SK-N-SH (cell line): ENCODE data around the gene MYCT1. TPM values are rescaled to one million over a fixed set of nuclear protein-coding genes. Genes with fewer than 3 reads are reported as not detected.

Source experiments
- CTCF ChIA-PET: fragments of 300-600, 350-600 bp; formaldehyde crosslinking; extraction: SDS; loops from one replicate; lab custom pipeline; 2021; lab: Yijun Ruan, JAX
- POLR2A ChIA-PET: fragments of 350-600 bp; sonication (Branson Sonifier 250); formaldehyde crosslinking; extraction: SDS; loops from one replicate; lab custom pipeline; 2020; ENCODE audit warnings: antibody characterized with exemption, inconsistent platforms; lab: Yijun Ruan, JAX
- DNase-seq: peaks from one replicate; pipeline ENCODE4 v3.0.0; 2012
- H2AFZ ChIP-seq: fragments of 200-600 bp; sonication (generic); 2 replicates; pipeline ENCODE4 v1.8.1; 2016; ENCODE audit warnings: antibody characterized with exemption, mild to moderate bottlenecking, low read depth
- H3F3A ChIP-seq: fragments of 200-600 bp; sonication (generic); replicated peaks from 2 replicates; pipeline ENCODE3; 2016; ENCODE audit warnings: antibody characterized with exemption, mild to moderate bottlenecking; ENCODE audit not compliant: insufficient read depth
- H3K27ac ChIP-seq, 2 experiments: fragments of 200-500 bp in 1 of 2; fragments of 200-600 bp in 1 of 2; sonication (Bioruptor generic) in 1 of 2; sonication (generic), shearing (Covaris generic) in 1 of 2; 2 replicates each; pipeline versions ENCODE4 v1.5.1 to v1.6.1; 2014 to 2016; ENCODE audit warnings: low read depth in 2 of 2, inconsistent platforms in 1 of 2, low read length in 1 of 2, mild to moderate bottlenecking in 1 of 2, mixed read lengths in 1 of 2
- H3K27me3 ChIP-seq: fragments of 200-600 bp; sonication (generic), shearing (Covaris generic); 2 replicates; pipeline ENCODE4 v1.6.1; 2016; ENCODE audit warnings: mixed run types; ENCODE audit not compliant: insufficient read depth
- H3K36me3 ChIP-seq, 2 experiments: fragments of 200-500 bp in 1 of 2; fragments of 200-600 bp in 1 of 2; sonication (Bioruptor generic) in 1 of 2; sonication (generic) in 1 of 2; replicated peaks in 1 of 2; 2 replicates each; pipeline versions ENCODE3 to v1.5.1; 2014 to 2016; ENCODE audit warnings: low read length in 1 of 2, mild to moderate bottlenecking in 1 of 2; ENCODE audit not compliant: insufficient read depth in 2 of 2, control insufficient read depth in 1 of 2
- H3K4me1 ChIP-seq, 2 experiments: fragments of 200-500 bp in 1 of 2; fragments of 200-600 bp in 1 of 2; sonication (Bioruptor generic) in 1 of 2; sonication (generic), shearing (Covaris generic) in 1 of 2; 2 replicates each; pipeline versions ENCODE4 v1.5.1 to v1.6.1; 2014 to 2016; ENCODE audit warnings: low read depth in 1 of 2, low read length in 1 of 2, mixed run types in 1 of 2; ENCODE audit not compliant: insufficient read depth in 2 of 2, control insufficient read depth in 1 of 2
- H3K4me2 ChIP-seq: fragments of 200-600 bp; sonication (generic), shearing (Covaris generic); 2 replicates; pipeline ENCODE4 v1.6.1; 2017; ENCODE audit warnings: mixed run types
- H3K4me3 ChIP-seq, 2 experiments: fragments of 200-500 bp in 1 of 2; fragments of 200-600 bp in 1 of 2; sonication (Bioruptor generic) in 1 of 2; sonication (generic), shearing (Covaris generic) in 1 of 2; 2 replicates each; pipeline versions ENCODE4 v1.5.1 to v1.8.1; 2014 to 2016; ENCODE audit warnings: low read depth in 2 of 2, inconsistent platforms in 1 of 2, low read length in 1 of 2, mild to moderate bottlenecking in 1 of 2, mixed read lengths in 1 of 2, moderate library complexity in 1 of 2
- H3K79me2 ChIP-seq: fragments of 200-600 bp; sonication (generic); 2 replicates; pipeline ENCODE4 v1.8.1; 2017; ENCODE audit warnings: mild to moderate bottlenecking; ENCODE audit not compliant: insufficient read depth
- H3K9ac ChIP-seq: fragments of 200-600 bp; sonication (generic); 2 replicates; pipeline ENCODE4 v1.6.1; 2017; ENCODE audit warnings: mixed run types
- H3K9me2 ChIP-seq: fragments of 200-600 bp; sonication (generic); 2 replicates; pipeline ENCODE4 v1.6.1; 2017; ENCODE audit warnings: mixed run types
- H3K9me3 ChIP-seq: fragments of 200-600 bp; sonication (generic); 2 replicates; pipeline ENCODE4 v1.6.1; 2017; ENCODE audit warnings: mixed run types, mild to moderate bottlenecking, moderate library complexity
- H4K20me1 ChIP-seq: fragments of 200-600 bp; sonication (generic); 2 replicates; pipeline ENCODE4 v1.6.1; 2017; ENCODE audit warnings: mild to moderate bottlenecking, mixed run types; ENCODE audit not compliant: insufficient read depth
- FOSL2 ChIP-seq: IDR thresholded peaks from 2 replicates; pipeline ENCODE4 v1.4.0; 2012; ENCODE audit warnings: low read depth, mild to moderate bottlenecking, moderate library complexity, borderline replicate concordance
- FOXJ3 ChIP-seq: sonication (generic); formaldehyde crosslinking; IDR thresholded peaks from 2 replicates; pipeline ENCODE4 v1.5.1; 2020; ENCODE audit warnings: mild to moderate bottlenecking, missing genetic modification reagents
- GABPA ChIP-seq: IDR thresholded peaks from 2 replicates; pipeline ENCODE4 v1.4.0; 2012; ENCODE audit warnings: low read depth, mild to moderate bottlenecking
- GATA2 ChIP-seq: sonication (generic); formaldehyde crosslinking; IDR thresholded peaks from 2 replicates; pipeline ENCODE4 v1.5.0; 2020; ENCODE audit warnings: mild to moderate bottlenecking, missing genetic modification reagents
- MAX ChIP-seq: IDR thresholded peaks from 2 replicates; pipeline ENCODE4 v1.4.0; 2012; ENCODE audit warnings: low read depth
- MXI1 ChIP-seq: IDR thresholded peaks from 2 replicates; pipeline ENCODE4 v1.6.1; 2012; ENCODE audit warnings: mild to moderate bottlenecking, low read depth, low read length, improper control_type of control experiment
- NRF1 ChIP-seq: IDR thresholded peaks from 2 replicates; pipeline ENCODE4 v1.6.1; 2012; ENCODE audit warnings: low read depth, mild to moderate bottlenecking, low read length
- PBX3 ChIP-seq: IDR thresholded peaks from 2 replicates; pipeline ENCODE4; 2012
- POLR2AphosphoS5 ChIP-seq: IDR thresholded peaks from 2 replicates; pipeline ENCODE4 v1.6.1; 2012; ENCODE audit warnings: low read depth, low read length
- RAD21 ChIP-seq: IDR thresholded peaks from 2 replicates; pipeline ENCODE4 v1.6.1; 2012; ENCODE audit warnings: mild to moderate bottlenecking, low read length
- RCOR1 ChIP-seq: fragments of 150-350 bp; IDR thresholded peaks from 2 replicates; pipeline ENCODE4 v1.6.1; 2017; ENCODE audit warnings: antibody characterized with exemption, low read length
- RFX5 ChIP-seq: IDR thresholded peaks from 2 replicates; pipeline ENCODE4 v1.6.1; 2012; ENCODE audit warnings: mild to moderate bottlenecking, improper control_type of control experiment, low read length
- RXRA ChIP-seq: IDR thresholded peaks from 2 replicates; pipeline ENCODE4 v1.4.0; 2012; ENCODE audit warnings: low read depth, mild to moderate bottlenecking, borderline replicate concordance
- SMC3 ChIP-seq: IDR thresholded peaks from 2 replicates; pipeline ENCODE4 v1.6.1; 2012; ENCODE audit warnings: low read depth, low read length, improper control_type of control experiment
- TCF12 ChIP-seq: IDR thresholded peaks from 2 replicates; pipeline ENCODE4 v1.4.0; 2012
- USF1 ChIP-seq: IDR thresholded peaks from 2 replicates; pipeline ENCODE4 v1.4.0; 2012; ENCODE audit warnings: low read depth, borderline replicate concordance
- USF2 ChIP-seq: fragments of 150-350 bp; IDR thresholded peaks from 2 replicates; pipeline ENCODE4 v1.6.1; 2017; ENCODE audit warnings: antibody characterized with exemption, low read length, low read depth, borderline replicate concordance
- YY1 ChIP-seq: IDR thresholded peaks from 2 replicates; pipeline ENCODE4 v1.4.0; 2012; ENCODE audit warnings: low read depth, mild to moderate bottlenecking
- WGBS: methylation state at CpG from one replicate; pipeline ENCODE4 v1.1.6; 2017; ENCODE audit warnings: low lambda C conversion rate; 5-methylcytosine and 5-hydroxymethylcytosine counted together
- polyA plus RNA-seq, 3 experiments: library from polyadenylated mRNA; depleted of rRNA; stranded (reverse); fragments of >200 nt; gene quantifications; 2 replicates each; pipeline ENCODE4 v1.2.3, GENCODE V29; 2012
- TF ChIP-seq, protein P1 (sequence below): fragments of 200-600 bp; sonication (generic); IDR thresholded peaks from 2 replicates; pipeline ENCODE4 v1.6.1; 2017; ENCODE audit warnings: antibody characterized with exemption, mild to moderate bottlenecking, moderate library complexity

The MYCT1 gene
- polyA plus RNA-seq, 1 of the 3 experiments (the other 2 are of a cell fraction), result 7.6 TPM

DNA sequence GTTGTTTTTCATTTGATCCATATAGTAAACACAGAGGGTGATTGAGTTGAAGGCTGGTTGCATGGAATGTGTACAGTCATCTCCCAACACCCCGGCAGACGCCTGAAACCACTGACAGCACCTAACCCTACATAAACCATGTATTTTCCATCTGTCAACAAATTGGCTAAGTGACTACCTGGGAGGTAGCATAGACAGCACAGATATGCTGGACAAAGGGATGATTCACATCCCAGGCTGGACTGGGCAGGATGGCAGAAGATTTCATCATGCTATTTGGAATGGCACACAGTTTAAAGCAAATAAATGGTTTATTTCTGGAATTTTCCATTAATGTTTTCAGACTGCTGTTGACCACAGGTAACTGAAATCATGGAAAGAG lies 48.5 kb downstream of the MYCT1 start (continued):
- TF ChIP-seq USF2, result no peak
- no peak for TF ChIP-seq USF1
- no peak for TF ChIP-seq RCOR1
- no peak for TF ChIP-seq FOXJ3
- TF ChIP-seq YY1, result 0 out of 2 replicates have a peak, but pooled peaks have one; percentile 21
- no peak for TF ChIP-seq MXI1
- TF ChIP-seq, protein P1, sequence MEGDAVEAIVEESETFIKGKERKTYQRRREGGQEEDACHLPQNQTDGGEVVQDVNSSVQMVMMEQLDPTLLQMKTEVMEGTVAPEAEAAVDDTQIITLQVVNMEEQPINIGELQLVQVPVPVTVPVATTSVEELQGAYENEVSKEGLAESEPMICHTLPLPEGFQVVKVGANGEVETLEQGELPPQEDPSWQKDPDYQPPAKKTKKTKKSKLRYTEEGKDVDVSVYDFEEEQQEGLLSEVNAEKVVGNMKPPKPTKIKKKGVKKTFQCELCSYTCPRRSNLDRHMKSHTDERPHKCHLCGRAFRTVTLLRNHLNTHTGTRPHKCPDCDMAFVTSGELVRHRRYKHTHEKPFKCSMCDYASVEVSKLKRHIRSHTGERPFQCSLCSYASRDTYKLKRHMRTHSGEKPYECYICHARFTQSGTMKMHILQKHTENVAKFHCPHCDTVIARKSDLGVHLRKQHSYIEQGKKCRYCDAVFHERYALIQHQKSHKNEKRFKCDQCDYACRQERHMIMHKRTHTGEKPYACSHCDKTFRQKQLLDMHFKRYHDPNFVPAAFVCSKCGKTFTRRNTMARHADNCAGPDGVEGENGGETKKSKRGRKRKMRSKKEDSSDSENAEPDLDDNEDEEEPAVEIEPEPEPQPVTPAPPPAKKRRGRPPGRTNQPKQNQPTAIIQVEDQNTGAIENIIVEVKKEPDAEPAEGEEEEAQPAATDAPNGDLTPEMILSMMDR, result no peak
- TF ChIP-seq RAD21, result no peak
- TF ChIP-seq PBX3, result peak; percentile 96
- no peak for TF ChIP-seq GABPA
- TF ChIP-seq RXRA, result peak; percentile 74; the same call in 1 of the 2 replicates
- peak; percentile 81 for TF ChIP-seq FOSL2
- TF ChIP-seq TCF12, result peak; percentile 98
- no peak for TF ChIP-seq NRF1
- TF ChIP-seq MAX, result no peak
- peak; percentile 84 for TF ChIP-seq POLR2AphosphoS5

DNA sequence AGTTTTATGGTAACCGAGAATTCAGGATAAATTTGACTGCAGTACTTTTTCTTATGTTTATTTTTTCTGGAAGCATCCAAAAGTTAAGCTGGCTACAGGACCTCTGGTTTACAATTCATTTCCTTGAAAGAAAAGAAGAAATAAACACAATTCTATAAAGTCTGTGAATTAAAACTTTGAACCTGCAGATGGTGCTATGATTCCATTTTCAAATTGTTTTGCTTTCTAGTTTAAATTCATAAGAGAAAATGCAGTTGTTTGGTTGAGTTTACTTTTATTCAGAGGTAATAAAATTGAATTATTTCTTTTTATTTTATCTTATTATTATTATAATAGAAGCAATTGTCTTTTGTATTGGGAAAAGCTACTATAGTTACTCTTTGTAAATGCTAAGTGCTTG lies 51.1 kb downstream of the MYCT1 start:
- H3K79me2 ChIP-seq, result no peaks in the 10 kb centered on the region
- H3K4me3 ChIP-seq, result no peak overlapping the region
- ChIA-PET CTCF (interaction anchor here (0.7 to 4.7 kb wide), 54 partner anchors 9 to 433 kb away, joined by 3 to 156 read pairs (median 5); partner anchors contain the start of gene SYNE1), POLR2A (no interaction called here)
- TF ChIP-seq, protein P1, result peak; percentile 57
- TF ChIP-seq RAD21 (peak; percentile 77), RFX5 (no peak), GATA2 (no peak), SMC3 (peak; percentile 45), FOXJ3 (no peak)
- DNase-seq, result no peak
- H3K9me2 ChIP-seq, result no peaks in the 10 kb centered on the region
- H3K4me1 ChIP-seq, result peaks cover 4 to 12% of the 10 kb centered on the region in 2 experiments; a peak in 3 of 4 replicates
- H3F3A ChIP-seq, result peaks cover 8% of the 10 kb centered on the region
- no peaks in the 10 kb centered on the region for H4K20me1 ChIP-seq
- H3K27ac ChIP-seq, result peak overlapping the region; percentile 6 to 93; a peak in 3 of 4 replicates
- H3K27me3 ChIP-seq, result no peaks in the 10 kb centered on the region
- H3K9ac ChIP-seq, result no peak overlapping the region
- no peaks in the 10 kb centered on the region for H3K9me3 ChIP-seq
- no peak overlapping the region for H2AFZ ChIP-seq
- H3K4me2 ChIP-seq, result no peak overlapping the region
- no peaks in the 10 kb centered on the region for H3K36me3 ChIP-seq
- WGBS, result 0% methylated on average over 1 of the region's 1 CpG
